GM08714 (cell line): Measurements from ENCODE around the gene DSTN.

Experiments
- H3K4me3 ChIP-seq: fragments of 200-500 bp; sonication (Bioruptor generic); 2 replicates; pipeline ENCODE4 v1.5.1; 2014; ENCODE audit warnings: mild to moderate bottlenecking, low read length, inconsistent platforms
- ZNF274 ChIP-seq: IDR thresholded peaks from 2 replicates; pipeline ENCODE4 v1.6.1; 2012; ENCODE audit warnings: mild to moderate bottlenecking, low read depth, low read length

The DSTN gene

GRCh38 chr20:17559338-17559737, 10.5 kb upstream of the DSTN start:
- TF ChIP-seq ZNF274 = no peak

GRCh38 chr20:17560344-17561074, 9.4 kb upstream of the DSTN start:
- TF ChIP-seq ZNF274 = no peak
- no peak overlapping the region for H3K4me3 ChIP-seq

More at GRCh38 chr20:17559338-17559737, 10.5 kb upstream of the DSTN start:
- H3K4me3 ChIP-seq = no peak overlapping the region

GRCh38 chr20:17562804-17563305, 7.0 kb upstream of the DSTN start:
- no peak for TF ChIP-seq ZNF274

GRCh38 chr20:17565169-17565845, 4.6 kb upstream of the DSTN start:
- no peak for TF ChIP-seq ZNF274
- no peak overlapping the region for H3K4me3 ChIP-seq

More at GRCh38 chr20:17562804-17563305, 7.0 kb upstream of the DSTN start:
- H3K4me3 ChIP-seq = no peak overlapping the region

- TF ChIP-seq ZNF274 = no peak
- H3K4me3 ChIP-seq = no peak overlapping the region
Measured at GRCh38 chr20:17566345-17566744, 3.5 kb upstream of the DSTN start.

- TF ChIP-seq ZNF274 = no peak
- H3K4me3 ChIP-seq = no peak overlapping the region
Measured at GRCh38 chr20:17568045-17568788, 1.7 kb upstream of the DSTN start.

GRCh38 chr20:17568972-17569521, 828 bp upstream of the DSTN start:
- no peak for TF ChIP-seq ZNF274
- H3K4me3 ChIP-seq = peak overlapping the region; percentile 16

- peak overlapping the region; percentile 90 for H3K4me3 ChIP-seq
- no peak for TF ChIP-seq ZNF274
Measured at GRCh38 chr20:17570347-17571152, 675 bp downstream of the DSTN start.

- TF ChIP-seq ZNF274 = no peak
- peak overlapping the region; percentile 90; the same call in 1 of the 2 replicates for H3K4me3 ChIP-seq
Measured at GRCh38 chr20:17571153-17571527, 1.3 kb downstream of the DSTN start.

- H3K4me3 ChIP-seq = no peak overlapping the region
- no peak for TF ChIP-seq ZNF274
Measured at GRCh38 chr20:17572034-17572638, 2.3 kb downstream of the DSTN start.

- no peak overlapping the region for H3K4me3 ChIP-seq
- no peak for TF ChIP-seq ZNF274
Measured at GRCh38 chr20:17573463-17573862, 3.6 kb downstream of the DSTN start.

GRCh38 chr20:17576215-17576614, 6.3 kb downstream of the DSTN start:
- no peak overlapping the region for H3K4me3 ChIP-seq
- no peak for TF ChIP-seq ZNF274

GRCh38 chr20:17579369-17580039, 9.6 kb downstream of the DSTN start:
- H3K4me3 ChIP-seq = no peak overlapping the region
- no peak for TF ChIP-seq ZNF274

GRCh38 chr20:17580895-17581294, 11.0 kb downstream of the DSTN start:
- TF ChIP-seq ZNF274 = no peak

More at GRCh38 chr20:17580895-17581294, 11.0 kb downstream of the DSTN start:
- no peak overlapping the region for H3K4me3 ChIP-seq
